T-cell (primary cell): Measurements from ENCODE around the gene SCO2. TPM values are rescaled to one million over a fixed set of nuclear protein-coding genes. Genes with fewer than 3 reads are reported as not detected.

ENCODE experiments used
- ATAC-seq, 4 experiments: fragments of 200-7000 bp in 3 of 4; fragments of 150-1000 bp in 1 of 4; cut with Tn5 transposase; replicated peaks in 1 of 4; 1 replicate in 3 of 4; 2 replicates in 1 of 4; pipeline ENCODE4 v1.10.0; 2021; ENCODE audit warnings: moderate library complexity in 3 of 4, mild to moderate bottlenecking in 2 of 4, moderate number of reproducible peaks in 1 of 4
- CTCF ChIA-PET, 2 donors: fragments of 300-600 bp; sonication (Branson Sonifier 250); formaldehyde crosslinking; loops; one replicate each; lab custom pipeline; 2022; ENCODE audit warnings: antibody characterized with exemption in 2 of 2; lab: Charles Lee
- POLR2A ChIA-PET, 2 donors: fragments of 300-600 bp; sonication (Branson Sonifier 250); formaldehyde crosslinking; loops; one replicate each; lab custom pipeline; 2022; ENCODE audit warnings: antibody characterized with exemption in 2 of 2; lab: Charles Lee
- DNase-seq, 35 experiments: peaks; one replicate each; pipeline versions ENCODE4 v3.0.0 to v3.0.0-alpha.2; 2013 to 2023
- H3K27ac ChIP-seq: one replicate; pipeline ENCODE4 v1.5.1; 2013; ENCODE audit warnings: low read length
- H3K27me3 ChIP-seq, 2 experiments: replicated peaks in 1 of 2; 1 replicate in 1 of 2; 2 replicates in 1 of 2; pipeline versions ENCODE4 v1.6.1 to v1.7.0; 2013; ENCODE audit warnings: low read length in 1 of 2, mixed read lengths in 1 of 2; ENCODE audit not compliant: control insufficient read depth in 2 of 2, insufficient read depth in 2 of 2; ENCODE audit errors: extremely low read depth in 1 of 2
- H3K36me3 ChIP-seq, 2 donors: 1 replicate in 1 of 2; 2 replicates in 1 of 2; pipeline versions ENCODE4 v1.6.1 to v1.7.0; 2013; ENCODE audit warnings: low read length in 1 of 2; ENCODE audit not compliant: control insufficient read depth in 2 of 2, insufficient read depth in 1 of 2; ENCODE audit errors: extremely low read depth in 1 of 2
- H3K4me1 ChIP-seq, 2 experiments: 1 replicate in 1 of 2; 2 replicates in 1 of 2; pipeline versions ENCODE4 v1.6.1 to v1.7.0; 2013; ENCODE audit warnings: low read length in 2 of 2, mixed read lengths in 1 of 2; ENCODE audit not compliant: insufficient read depth in 2 of 2, control insufficient read depth in 1 of 2; ENCODE audit errors: extremely low read depth in 1 of 2
- H3K4me3 ChIP-seq, 2 donors: 1 replicate in 1 of 2; 2 replicates in 1 of 2; pipeline versions ENCODE4 v1.5.1 to v1.7.0; 2013; ENCODE audit warnings: mild to moderate bottlenecking in 2 of 2, low read length in 1 of 2, moderate library complexity in 1 of 2; ENCODE audit not compliant: control insufficient read depth in 1 of 2; ENCODE audit errors: extremely low read depth in 1 of 2
- H3K9me3 ChIP-seq: 2 replicates; pipeline ENCODE4 v1.7.0; 2013
- H3K27ac Mint-ChIP-seq, 2 donors: one replicate each; pipeline ENCODE4 v1.8.0; 2020 to 2021; ENCODE audit warnings: mild to moderate bottlenecking in 2 of 2, mixed read lengths in 2 of 2
- H3K27me3 Mint-ChIP-seq, 2 donors: one replicate each; pipeline ENCODE4 v1.8.0; 2021 to 2022; ENCODE audit warnings: mixed read lengths in 2 of 2
- H3K36me3 Mint-ChIP-seq: one replicate; pipeline ENCODE4 v1.8.0; 2021; ENCODE audit warnings: mixed read lengths
- H3K4me1 Mint-ChIP-seq, 3 donors: one replicate each; pipeline ENCODE4 v1.8.0; 2020 to 2022; ENCODE audit warnings: mixed read lengths in 3 of 3, mild to moderate bottlenecking in 1 of 3
- H3K4me3 Mint-ChIP-seq, 3 donors: one replicate each; pipeline ENCODE4 v1.8.0; 2020 to 2022; ENCODE audit warnings: mild to moderate bottlenecking in 3 of 3, mixed read lengths in 3 of 3, moderate library complexity in 3 of 3
- H3K9me3 Mint-ChIP-seq, 3 donors: one replicate each; pipeline ENCODE4 v1.8.0; 2020 to 2022; ENCODE audit warnings: mixed read lengths in 3 of 3
- WGBS: methylation state at CpG from one replicate; pipeline ENCODE4 v1.1.5; 2013; ENCODE audit warnings: missing lambda C conversion rate; ENCODE audit not compliant: insufficient coverage; 5-methylcytosine and 5-hydroxymethylcytosine counted together
- total RNA-seq, 35 experiments: library from RNA in 6 of 35; stranded (reverse) in 6 of 35; fragments of 120-200 nt in 1 of 35; gene quantifications; one replicate each; pipeline versions ENCODE4 v1.2.1 to v1.2.4 and lab custom pipeline; 2013 to 2026

SCO2 gene
- total RNA-seq, 5 donors from 2014 or later (not counting 1 experiment from before 2014, with no cell fraction given): 3.3 to 5.6 (median 4.0) TPM

GRCh38 chr22:50473855-50474671 is 51.3 kb downstream of the SCO2 start:
- H3K4me1 Mint-ChIP-seq: peaks cover 53 to 60% (median 54%) of the 10 kb centered on the region in 3 donors
- ChIA-PET POLR2A (no interaction called here), CTCF (interaction anchor here in 1 of 2 donors (0.9 kb wide), 1 partner anchor 52 kb away, joined by 4 read pairs; the partner anchor contains the start of gene SCO2)
- H3K36me3 Mint-ChIP-seq: peaks cover 8% of the 10 kb centered on the region
- H3K9me3 Mint-ChIP-seq: no peaks in the 10 kb centered on the region
- WGBS: under 1% methylated on average over 42 of the region's 62 CpGs
- ATAC-seq: no peak
- Histone ChIP-seq H3K27me3 (peaks cover 0 to 2% of the 10 kb centered on the region in 2 experiments), H3K36me3 (peaks cover 0 to 3% of the 10 kb centered on the region in 2 donors), H3K9me3 (no peaks in the 10 kb centered on the region), H3K4me3 (peak overlapping the region; percentile 72 to 78), H3K27ac (peak overlapping the region; percentile 41), H3K4me1 (peaks cover 34 to 58% of the 10 kb centered on the region in 2 experiments)
- peak in 2 of 35 experiments; percentile 26 to 43 for DNase-seq
- H3K27ac Mint-ChIP-seq: peak overlapping the region; percentile 97 to 98
- no peaks in the 10 kb centered on the region for H3K27me3 Mint-ChIP-seq
- peak overlapping the region; percentile 91 to 93 (median 92) for H3K4me3 Mint-ChIP-seq

Other genes with a start within 250 kb of the SCO2 start
- 10 to 100 TPM in 1 of 5 donors, 1 to 10 TPM in 4; 4.3 to 11.8 (median 6.5) TPM for gene PLXNB2, start 218.0 kb downstream of the SCO2 start, total RNA-seq
- 1 to 10 TPM; 2.1 to 5.0 (median 3.5) TPM for gene DENND6B, start 198.6 kb downstream of the SCO2 start, total RNA-seq
- gene PPP6R2, start 182.3 kb downstream of the SCO2 start, total RNA-seq: 100 to 1,000 TPM in 1 of 5 donors, 10 to 100 TPM in 4; 71.2 to 105 (median 96.8) TPM
- 100 to 1,000 TPM; 193 to 318 (median 308) TPM for gene SBF1, start 50.6 kb downstream of the SCO2 start, total RNA-seq
- 10 to 100 TPM in 3 of 5 donors, 1 to 10 TPM in 2; 1.5 to 11.3 (median 10.7) TPM for gene ADM2, start 44.1 kb downstream of the SCO2 start, total RNA-seq
- gene MIOX, start 38.7 kb downstream of the SCO2 start, total RNA-seq: under 1 TPM in 4 of 5 donors, not detected in 1; 0.36 to 0.70 (median 0.54) TPM
- gene LMF2, start 17.9 kb downstream of the SCO2 start, total RNA-seq: 100 to 1,000 TPM in 4 of 5 donors, 10 to 100 TPM in 1; 90.5 to 188 (median 185) TPM
- gene NCAPH2, start 17.4 kb downstream of the SCO2 start, total RNA-seq: 100 to 1,000 TPM in 2 of 5 donors, 10 to 100 TPM in 3; 80.1 to 110 (median 94.6) TPM
- 10 to 100 TPM; 11.6 to 29.1 (median 14.9) TPM for gene TYMP, start 4.4 kb upstream of the SCO2 start, total RNA-seq
- 1 to 10 TPM; 3.7 to 6.7 (median 5.4) TPM for gene KLHDC7B, start 20.3 kb upstream of the SCO2 start, total RNA-seq
- gene SYCE3, start 37.3 kb upstream of the SCO2 start, total RNA-seq: not detected
- gene CPT1B, start 52.8 kb upstream of the SCO2 start, total RNA-seq: 100 to 1,000 TPM in 1 of 5 donors, 10 to 100 TPM in 4; 61.9 to 113 (median 94.5) TPM
- 100 to 1,000 TPM; 151 to 209 (median 203) TPM for gene CHKB, start 57.3 kb upstream of the SCO2 start, total RNA-seq
- under 1 TPM; 0.13 to 0.55 (median 0.39) TPM for gene MAPK8IP2, start 75.2 kb upstream of the SCO2 start, total RNA-seq
- gene ARSA, start 102.6 kb upstream of the SCO2 start, total RNA-seq: 100 to 1,000 TPM in 1 of 5 donors, 10 to 100 TPM in 4; 68.3 to 105 (median 90.6) TPM
- gene SHANK3, start 147.2 kb upstream of the SCO2 start, total RNA-seq: under 1 TPM; 0.22 to 0.47 (median 0.28) TPM
- gene ACR, start 212.6 kb upstream of the SCO2 start, total RNA-seq: not detected